Measurements from ENCODE around the gene NELFA.

- TF ChIP-seq NONO (IDR thresholded peaks at IDR 0.05) = no peak
- TF ChIP-seq NONO (CRISPR knock-in tag; conservative IDR thresholded peaks at IDR 0.05) = no peak
- no peak for TF ChIP-seq MAFK (conservative IDR thresholded peaks at IDR 0.05 in 1 of 2, IDR thresholded peaks at IDR 0.05 in 1 of 2; ENCODE audit: low read length in 2 of 2)
- TF ChIP-seq KDM1A (CRISPR knock-in tag; IDR thresholded peaks at IDR 0.05) = no peak
Observed at GRCh38 chr4:2007804-2008670, 737 bp downstream of the NELFA start.
